Vagina (tissue), 2 donors: ENCODE results near the gene AMIGO3.
"Not testable (repeated sequence)": the region's sequence is repeated elsewhere in the genome, so short reads cannot be mapped to it uniquely, and the experiment has no call there.

ENCODE experiments used
- POLR2A ChIP-seq, 2 donors: fragments of 450-650 bp; IDR thresholded peaks; one replicate each; pipeline ENCODE4 v1.6.1; 2017; ENCODE audit warnings: antibody characterized with exemption in 2 of 2, mild to moderate bottlenecking in 2 of 2, moderate library complexity in 2 of 2
- POLR2AphosphoS5 ChIP-seq, 2 donors: sonication (generic); formaldehyde crosslinking; IDR thresholded peaks; one replicate each; pipeline ENCODE4 v1.9.0; 2017; ENCODE audit warnings: antibody characterized with exemption in 2 of 2, mild to moderate bottlenecking in 2 of 2, low read depth in 1 of 2; ENCODE audit not compliant: insufficient read depth in 1 of 2
- TF ChIP-seq, protein P1 (sequence below), 3 experiments: fragments of 450-650 bp in 2 of 3; fragments of 200-600 bp in 1 of 3; sonication (generic) in 1 of 3; IDR thresholded peaks; one replicate each; pipeline ENCODE4 v1.5.1; 2017 to 2019; ENCODE audit warnings: antibody characterized with exemption in 3 of 3, mild to moderate bottlenecking in 2 of 3, moderate library complexity in 2 of 3

DNA sequence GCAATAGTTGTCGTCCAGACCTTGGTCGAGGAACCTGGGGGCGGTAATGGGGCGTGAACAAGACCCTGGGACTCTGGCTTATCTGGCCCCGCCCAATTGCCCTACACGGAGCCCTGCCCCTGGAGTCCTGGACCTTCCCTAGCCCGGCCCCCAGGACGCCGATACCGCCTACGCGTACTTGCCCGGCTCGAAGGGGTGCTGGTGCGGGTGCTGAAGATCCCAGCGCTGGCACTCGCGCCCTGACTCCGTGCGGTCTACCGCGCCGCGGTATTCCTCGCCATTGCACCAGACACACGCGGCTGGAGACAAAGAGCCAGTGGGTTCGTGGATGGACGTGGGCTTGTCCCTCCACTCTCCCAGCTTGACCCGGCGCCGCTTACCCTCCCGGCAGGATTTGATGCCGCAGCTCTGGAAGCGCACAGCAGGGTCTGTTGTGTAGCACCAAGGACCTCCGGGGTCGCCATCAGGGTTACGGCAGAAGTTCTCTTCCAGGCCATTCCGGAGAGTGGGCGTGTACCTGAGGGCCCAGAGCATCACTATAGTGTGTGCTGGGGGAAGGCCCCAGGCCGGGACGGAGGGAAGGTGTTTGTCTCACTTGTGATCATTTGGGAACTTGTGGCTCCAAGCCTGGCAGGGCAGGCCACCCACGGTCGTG, 32.6 kb downstream of the AMIGO3 start:
- not testable (repeated sequence) for TF ChIP-seq POLR2A (IDR thresholded peaks at IDR 0.05); POLR2AphosphoS5 (IDR thresholded peaks at IDR 0.05; ENCODE audit: insufficient read depth in 1 of 2, low read depth in 1 of 2)
- TF ChIP-seq, protein P1, sequence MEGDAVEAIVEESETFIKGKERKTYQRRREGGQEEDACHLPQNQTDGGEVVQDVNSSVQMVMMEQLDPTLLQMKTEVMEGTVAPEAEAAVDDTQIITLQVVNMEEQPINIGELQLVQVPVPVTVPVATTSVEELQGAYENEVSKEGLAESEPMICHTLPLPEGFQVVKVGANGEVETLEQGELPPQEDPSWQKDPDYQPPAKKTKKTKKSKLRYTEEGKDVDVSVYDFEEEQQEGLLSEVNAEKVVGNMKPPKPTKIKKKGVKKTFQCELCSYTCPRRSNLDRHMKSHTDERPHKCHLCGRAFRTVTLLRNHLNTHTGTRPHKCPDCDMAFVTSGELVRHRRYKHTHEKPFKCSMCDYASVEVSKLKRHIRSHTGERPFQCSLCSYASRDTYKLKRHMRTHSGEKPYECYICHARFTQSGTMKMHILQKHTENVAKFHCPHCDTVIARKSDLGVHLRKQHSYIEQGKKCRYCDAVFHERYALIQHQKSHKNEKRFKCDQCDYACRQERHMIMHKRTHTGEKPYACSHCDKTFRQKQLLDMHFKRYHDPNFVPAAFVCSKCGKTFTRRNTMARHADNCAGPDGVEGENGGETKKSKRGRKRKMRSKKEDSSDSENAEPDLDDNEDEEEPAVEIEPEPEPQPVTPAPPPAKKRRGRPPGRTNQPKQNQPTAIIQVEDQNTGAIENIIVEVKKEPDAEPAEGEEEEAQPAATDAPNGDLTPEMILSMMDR (IDR thresholded peaks at IDR 0.05), result not testable (repeated sequence)
